ENCODE measurements around the gene BEND4. TPM values are rescaled to one million over a fixed set of nuclear protein-coding genes. Genes with fewer than 3 reads are reported as not detected.

The BEND4 gene
- polyA plus RNA-seq, 1 donor = 1.2 TPM

GRCh38 chr4:42119886-42120285, 32.6 kb downstream of the BEND4 start:
- H3K36me3 ChIP-seq (ENCODE audit: control insufficient read depth, insufficient read depth, low read length) = no peaks in the 10 kb centered on the region
- H3K27me3 ChIP-seq (ENCODE audit: control insufficient read depth, insufficient read depth, low read length) = peaks cover 8% of the 10 kb centered on the region
- H3K27ac ChIP-seq (ENCODE audit: low read length) = no peak overlapping the region
- no peaks in the 10 kb centered on the region for H3K9me3 ChIP-seq (ENCODE audit: control insufficient read depth, low read depth, low read length)
- H3K4me3 ChIP-seq (ENCODE audit: low read length) = no peak overlapping the region
- H3K4me1 ChIP-seq (ENCODE audit: control insufficient read depth, insufficient read depth, low read length) = no peaks in the 10 kb centered on the region
- no peak for DNase-seq
- no CpG with 5 or more reads among the region's 12 CpGs for WGBS (ENCODE audit: insufficient coverage, low lambda C conversion rate)

GRCh38 chr4:42112846-42113245, 39.6 kb downstream of the BEND4 start:
- no peak overlapping the region for H3K27ac ChIP-seq (ENCODE audit: low read length)
- H3K4me1 ChIP-seq (ENCODE audit: control insufficient read depth, insufficient read depth, low read length) = no peaks in the 10 kb centered on the region
- H3K4me3 ChIP-seq (ENCODE audit: low read length) = no peak overlapping the region
- H3K9me3 ChIP-seq (ENCODE audit: control insufficient read depth, low read depth, low read length) = no peaks in the 10 kb centered on the region
- peaks cover 4% of the 10 kb centered on the region for H3K27me3 ChIP-seq (ENCODE audit: control insufficient read depth, insufficient read depth, low read length)
- no peaks in the 10 kb centered on the region for H3K36me3 ChIP-seq (ENCODE audit: control insufficient read depth, insufficient read depth, low read length)
- 100% methylated on average over 1 of the region's 3 CpGs for WGBS (ENCODE audit: insufficient coverage, low lambda C conversion rate)
- DNase-seq = no peak

- 63% methylated on average over 2 of the region's 2 CpGs for WGBS (ENCODE audit: insufficient coverage, low lambda C conversion rate)
- Histone ChIP-seq H3K9me3 (ENCODE audit: control insufficient read depth, low read depth, low read length) (no peaks in the 10 kb centered on the region), H3K4me3 (ENCODE audit: low read length) (no peak overlapping the region), H3K36me3 (ENCODE audit: control insufficient read depth, insufficient read depth, low read length) (no peaks in the 10 kb centered on the region), H3K27ac (ENCODE audit: low read length) (no peak overlapping the region), H3K4me1 (ENCODE audit: control insufficient read depth, insufficient read depth, low read length) (no peaks in the 10 kb centered on the region), H3K27me3 (ENCODE audit: control insufficient read depth, insufficient read depth, low read length) (no peaks in the 10 kb centered on the region)
- DNase-seq = no peak
These were observed 47.9 kb downstream of the BEND4 start for GRCh38 chr4:42104521-42104920.

GRCh38 chr4:42101446-42101975, 50.9 kb downstream of the BEND4 start:
- Histone ChIP-seq H3K36me3 (ENCODE audit: control insufficient read depth, insufficient read depth, low read length) (no peaks in the 10 kb centered on the region), H3K4me3 (ENCODE audit: low read length) (no peak overlapping the region), H3K27ac (ENCODE audit: low read length) (no peak overlapping the region), H3K4me1 (ENCODE audit: control insufficient read depth, insufficient read depth, low read length) (no peaks in the 10 kb centered on the region), H3K27me3 (ENCODE audit: control insufficient read depth, insufficient read depth, low read length) (no peaks in the 10 kb centered on the region), H3K9me3 (ENCODE audit: control insufficient read depth, low read depth, low read length) (no peaks in the 10 kb centered on the region)
- WGBS (ENCODE audit: insufficient coverage, low lambda C conversion rate) = no CpG with 5 or more reads among the region's 8 CpGs
- no peak for DNase-seq

- no CpG with 5 or more reads among the region's 6 CpGs for WGBS (ENCODE audit: insufficient coverage, low lambda C conversion rate)
- H3K9me3 ChIP-seq (ENCODE audit: control insufficient read depth, low read depth, low read length) = no peaks in the 10 kb centered on the region
- no peak for DNase-seq
These were observed 64.1 kb downstream of the BEND4 start for GRCh38 chr4:42088386-42088785.

GRCh38 chr4:42083816-42084215, 68.6 kb downstream of the BEND4 start:
- H3K27ac ChIP-seq (ENCODE audit: low read length) = no peak overlapping the region
- H3K27me3 ChIP-seq (ENCODE audit: control insufficient read depth, insufficient read depth, low read length) = no peaks in the 10 kb centered on the region
- H3K9me3 ChIP-seq (ENCODE audit: control insufficient read depth, low read depth, low read length) = no peaks in the 10 kb centered on the region
- peaks cover 12% of the 10 kb centered on the region for H3K36me3 ChIP-seq (ENCODE audit: control insufficient read depth, insufficient read depth, low read length)
- no peak overlapping the region for H3K4me3 ChIP-seq (ENCODE audit: low read length)
- no peak for DNase-seq
- H3K4me1 ChIP-seq (ENCODE audit: control insufficient read depth, insufficient read depth, low read length) = no peaks in the 10 kb centered on the region
- WGBS (ENCODE audit: insufficient coverage, low lambda C conversion rate) = no CpG with 5 or more reads among the region's 1 CpG

More at GRCh38 chr4:42088386-42088785, 64.1 kb downstream of the BEND4 start:
- Histone ChIP-seq H3K36me3 (ENCODE audit: control insufficient read depth, insufficient read depth, low read length) (no peaks in the 10 kb centered on the region), H3K27me3 (ENCODE audit: control insufficient read depth, insufficient read depth, low read length) (no peaks in the 10 kb centered on the region), H3K4me1 (ENCODE audit: control insufficient read depth, insufficient read depth, low read length) (no peaks in the 10 kb centered on the region), H3K4me3 (ENCODE audit: low read length) (no peak overlapping the region), H3K27ac (ENCODE audit: low read length) (no peak overlapping the region)

- Histone ChIP-seq H3K27me3 (ENCODE audit: control insufficient read depth, insufficient read depth, low read length) (no peaks in the 10 kb centered on the region), H3K36me3 (ENCODE audit: control insufficient read depth, insufficient read depth, low read length) (peaks cover 19% of the 10 kb centered on the region), H3K4me3 (ENCODE audit: low read length) (no peak overlapping the region), H3K4me1 (ENCODE audit: control insufficient read depth, insufficient read depth, low read length) (no peaks in the 10 kb centered on the region), H3K9me3 (ENCODE audit: control insufficient read depth, low read depth, low read length) (no peaks in the 10 kb centered on the region), H3K27ac (ENCODE audit: low read length) (no peak overlapping the region)
- no CpG with 5 or more reads among the region's 3 CpGs for WGBS (ENCODE audit: insufficient coverage, low lambda C conversion rate)
- DNase-seq = no peak
These were observed 72.1 kb downstream of the BEND4 start for GRCh38 chr4:42080306-42080705.

GRCh38 chr4:42078184-42078801, 74.2 kb downstream of the BEND4 start:
- no peak overlapping the region for H3K27ac ChIP-seq (ENCODE audit: low read length)
- peaks cover 25% of the 10 kb centered on the region for H3K36me3 ChIP-seq (ENCODE audit: control insufficient read depth, insufficient read depth, low read length)
- no peaks in the 10 kb centered on the region for H3K4me1 ChIP-seq (ENCODE audit: control insufficient read depth, insufficient read depth, low read length)
- H3K27me3 ChIP-seq (ENCODE audit: control insufficient read depth, insufficient read depth, low read length) = no peaks in the 10 kb centered on the region
- H3K9me3 ChIP-seq (ENCODE audit: control insufficient read depth, low read depth, low read length) = no peaks in the 10 kb centered on the region
- H3K4me3 ChIP-seq (ENCODE audit: low read length) = no peak overlapping the region
- no peak for DNase-seq

GRCh38 chr4:42074294-42074693, 78.2 kb downstream of the BEND4 start:
- DNase-seq = no peak
- no peaks in the 10 kb centered on the region for H3K27me3 ChIP-seq (ENCODE audit: control insufficient read depth, insufficient read depth, low read length)
- H3K36me3 ChIP-seq (ENCODE audit: control insufficient read depth, insufficient read depth, low read length) = peaks cover 23% of the 10 kb centered on the region
- H3K4me3 ChIP-seq (ENCODE audit: low read length) = no peak overlapping the region
- H3K9me3 ChIP-seq (ENCODE audit: control insufficient read depth, low read depth, low read length) = no peaks in the 10 kb centered on the region
- H3K27ac ChIP-seq (ENCODE audit: low read length) = no peak overlapping the region
- H3K4me1 ChIP-seq (ENCODE audit: control insufficient read depth, insufficient read depth, low read length) = no peaks in the 10 kb centered on the region
- no CpG with 5 or more reads among the region's 1 CpG for WGBS (ENCODE audit: insufficient coverage, low lambda C conversion rate)

GRCh38 chr4:42070463-42070862, 82.0 kb downstream of the BEND4 start:
- DNase-seq = no peak
- no peaks in the 10 kb centered on the region for H3K27me3 ChIP-seq (ENCODE audit: control insufficient read depth, insufficient read depth, low read length)
- H3K36me3 ChIP-seq (ENCODE audit: control insufficient read depth, insufficient read depth, low read length) = peaks cover 28% of the 10 kb centered on the region
- no peak overlapping the region for H3K27ac ChIP-seq (ENCODE audit: low read length)
- no peak overlapping the region for H3K4me3 ChIP-seq (ENCODE audit: low read length)
- no peaks in the 10 kb centered on the region for H3K9me3 ChIP-seq (ENCODE audit: control insufficient read depth, low read depth, low read length)
- 100% methylated on average over 1 of the region's 4 CpGs for WGBS (ENCODE audit: insufficient coverage, low lambda C conversion rate)
- no peaks in the 10 kb centered on the region for H3K4me1 ChIP-seq (ENCODE audit: control insufficient read depth, insufficient read depth, low read length)

- Histone ChIP-seq H3K27ac (ENCODE audit: low read length) (no peak overlapping the region), H3K4me1 (ENCODE audit: control insufficient read depth, insufficient read depth, low read length) (no peaks in the 10 kb centered on the region), H3K36me3 (ENCODE audit: control insufficient read depth, insufficient read depth, low read length) (peaks cover 31% of the 10 kb centered on the region), H3K9me3 (ENCODE audit: control insufficient read depth, low read depth, low read length) (no peaks in the 10 kb centered on the region), H3K4me3 (ENCODE audit: low read length) (no peak overlapping the region), H3K27me3 (ENCODE audit: control insufficient read depth, insufficient read depth, low read length) (no peaks in the 10 kb centered on the region)
- DNase-seq = no peak
- WGBS (ENCODE audit: insufficient coverage, low lambda C conversion rate) = no CpG with 5 or more reads among the region's 2 CpGs
These were observed 85.2 kb downstream of the BEND4 start for GRCh38 chr4:42067264-42067663.

Measured in large intestine (tissue), 3 donors.